GDM1 (cell line): ENCODE measurements around the gene CKAP2L.

Source experiments
- DNase-seq: peaks from one replicate; lab custom pipeline; 2025; lab: John Stamatoyannopoulos, UW

Gene CKAP2L

GRCh38 chr2:112791693-112792230 lies 27.4 kb upstream of the CKAP2L start:
- no peak for DNase-seq

- DNase-seq, result no peak
Observed at GRCh38 chr2:112791019-112791418, 26.6 kb upstream of the CKAP2L start.

- DNase-seq, result no peak
Observed at GRCh38 chr2:112790305-112790704, 25.9 kb upstream of the CKAP2L start.

GRCh38 chr2:112789186-112789585 lies 24.8 kb upstream of the CKAP2L start:
- no peak for DNase-seq

GRCh38 chr2:112788653-112789052 lies 24.2 kb upstream of the CKAP2L start:
- DNase-seq, result no peak

GRCh38 chr2:112787729-112788393 lies 23.5 kb upstream of the CKAP2L start:
- no peak for DNase-seq

- DNase-seq, result no peak
Observed at GRCh38 chr2:112787294-112787693, 22.9 kb upstream of the CKAP2L start.

- DNase-seq, result no peak
Observed at GRCh38 chr2:112784199-112785189, 20.1 kb upstream of the CKAP2L start, which contains the start of gene IL1A. TSS of gene IL1A (minus strand) at chr2:112784493. CDS start at chr2:112783770, 723 bp downstream.

- no peak for DNase-seq
Observed at GRCh38 chr2:112783187-112783714, 18.8 kb upstream of the CKAP2L start.

GRCh38 chr2:112782234-112782799 lies 17.9 kb upstream of the CKAP2L start:
- no peak for DNase-seq

GRCh38 chr2:112779598-112779997 lies 15.2 kb upstream of the CKAP2L start:
- no peak for DNase-seq

- DNase-seq, result no peak
Observed at GRCh38 chr2:112777036-112777435, 12.6 kb upstream of the CKAP2L start.

GRCh38 chr2:112776113-112776512 lies 11.7 kb upstream of the CKAP2L start:
- no peak for DNase-seq

GRCh38 chr2:112774536-112775285 lies 10.3 kb upstream of the CKAP2L start:
- DNase-seq, result no peak

GRCh38 chr2:112773556-112773955 lies 9.1 kb upstream of the CKAP2L start:
- no peak for DNase-seq

- no peak for DNase-seq
Observed at GRCh38 chr2:112772911-112773475, 8.6 kb upstream of the CKAP2L start.

- DNase-seq, result peak; percentile 28
Observed at GRCh38 chr2:112772322-112772721, 7.9 kb upstream of the CKAP2L start.

GRCh38 chr2:112768432-112768831 lies 4.0 kb upstream of the CKAP2L start:
- DNase-seq, result no peak

- DNase-seq, result no peak
Observed at GRCh38 chr2:112767693-112768330, 3.4 kb upstream of the CKAP2L start.

GRCh38 chr2:112765251-112765650 lies 842 bp upstream of the CKAP2L start:
- no peak for DNase-seq

GRCh38 chr2:112762276-112762675 lies 2.1 kb downstream of the CKAP2L start:
- DNase-seq, result no peak
